Gastrocnemius medialis (tissue), 4 donors: Measurements from ENCODE around the gene DOCK11. TPM values are rescaled to one million over a fixed set of nuclear protein-coding genes. Genes with fewer than 3 reads are reported as not detected.
"Not testable (repeated sequence)": the region's sequence is repeated elsewhere in the genome, so short reads cannot be mapped to it uniquely, and the experiment has no call there.

ENCODE experiments used
- ATAC-seq, 2 donors: fragments of 150-250 bp; one replicate each; pipeline ENCODE4 v1.9.1; 2016
- DNase-seq, 2 donors: peaks; one replicate each; pipeline ENCODE4 v3.0.0-alpha.2; 2019
- H3K27ac ChIP-seq, 4 donors: fragments of 200-600 bp; sonication (generic); 1 replicate in 1 of 4; 2 replicates in 3 of 4; pipeline ENCODE4 v1.5.1; 2016 to 2018; ENCODE audit warnings: mild to moderate bottlenecking in 2 of 4, moderate library complexity in 1 of 4
- H3K27me3 ChIP-seq, 3 donors: fragments of 200-600 bp; sonication (generic) in 2 of 3; 1 replicate in 1 of 3; 2 replicates in 2 of 3; pipeline versions ENCODE4 v1.5.1 to v1.6.0; 2016 to 2019; ENCODE audit warnings: mild to moderate bottlenecking in 1 of 3, moderate library complexity in 1 of 3
- H3K36me3 ChIP-seq, 2 donors: fragments of 200-600 bp; sonication (generic) in 1 of 2; one replicate each; pipeline ENCODE4 v1.5.1; 2017 to 2018
- H3K4me1 ChIP-seq, 2 donors: fragments of 200-600 bp; sonication (generic) in 1 of 2; one replicate each; pipeline ENCODE4 v1.5.1; 2016 to 2017; ENCODE audit warnings: mild to moderate bottlenecking in 2 of 2
- H3K4me3 ChIP-seq, 4 donors: fragments of 200-600 bp; sonication (generic) in 3 of 4; 1 replicate in 1 of 4; 2 replicates in 3 of 4; pipeline ENCODE4 v1.5.1; 2016 to 2019; ENCODE audit warnings: mild to moderate bottlenecking in 2 of 4
- H3K9me3 ChIP-seq, 3 donors: fragments of 200-600 bp; sonication (generic) in 2 of 3; 1 replicate in 1 of 3; 2 replicates in 2 of 3; pipeline ENCODE4 v1.5.1; 2016 to 2019
- CTCF ChIP-seq, 5 experiments: fragments of 450-650 bp in 3 of 5; fragments of 200-600 bp in 2 of 5; sonication (generic) in 2 of 5; IDR thresholded peaks in 4 of 5; conservative IDR thresholded peaks in 1 of 5; 1 replicate in 4 of 5; 2 replicates in 1 of 5; pipeline ENCODE4 v1.5.1; 2016 to 2019; ENCODE audit warnings: antibody characterized with exemption in 5 of 5, mild to moderate bottlenecking in 3 of 5, moderate library complexity in 3 of 5
- POLR2A ChIP-seq, 2 donors: fragments of 450-650 bp; IDR thresholded peaks; one replicate each; pipeline ENCODE4 v1.6.1; 2017; ENCODE audit warnings: antibody characterized with exemption in 2 of 2, mild to moderate bottlenecking in 2 of 2, moderate library complexity in 2 of 2
- in situ Hi-C, 4 donors: fragments of 200-750 bp; cut with MboI; loops; one replicate each; pipeline versions ENCODE4 v1.15.0 to v1.8.0; 2017; ENCODE audit warnings: low sequenced_read_pairs in 4 of 4
- intact Hi-C: fragments of 100-400 bp; cut with DNase I; formaldehyde crosslinking; loops from one replicate; pipeline ENCODE4 v1.15.1; 2023; ENCODE audit warnings: low total_unique reads
- total RNA-seq, 4 donors: library from RNA; depleted of rRNA; stranded (reverse); fragments of >200 nt; gene quantifications; one replicate each; pipeline versions ENCODE4 v1.1.0 to v1.2.3, GENCODE V29; 2016

DOCK11 gene
- total RNA-seq, 4 donors from 2014 or later, result 2.3 to 5.7 (median 3.2) TPM

GRCh38 chrX:118583781-118584180, 88.2 kb downstream of the DOCK11 start:
- no peak for ATAC-seq
- intact Hi-C loops, result no loop called here

GRCh38 chrX:118585296-118585695, 89.7 kb downstream of the DOCK11 start:
- intact Hi-C loops (no loop called here), in situ Hi-C loops (loop anchor here in 1 of 4 donors (25.0 kb wide), 1 partner anchor 123 kb away; no protein-coding TSS in a partner anchor)
- Histone ChIP-seq H3K9me3 (no peaks in the 10 kb centered on the region), H3K27me3 (no peaks in the 10 kb centered on the region), H3K36me3 (no peaks in the 10 kb centered on the region), H3K27ac (no peak overlapping the region), H3K4me3 (no peak overlapping the region), H3K4me1 (no peaks in the 10 kb centered on the region)
- TF ChIP-seq CTCF (IDR thresholded peaks at IDR 0.05 in 4 of 5, conservative IDR thresholded peaks at IDR 0.05 in 1 of 5) (no peak), POLR2A (IDR thresholded peaks at IDR 0.05) (no peak)
- DNase-seq (no peak), ATAC-seq (no peak)

More at GRCh38 chrX:118583781-118584180, 88.2 kb downstream of the DOCK11 start:
- DNase-seq, result no peak
- Histone ChIP-seq H3K9me3 (no peaks in the 10 kb centered on the region), H3K27me3 (no peaks in the 10 kb centered on the region), H3K4me3 (no peak overlapping the region), H3K36me3 (no peaks in the 10 kb centered on the region), H3K4me1 (no peaks in the 10 kb centered on the region), H3K27ac (no peak overlapping the region)
- TF ChIP-seq CTCF (IDR thresholded peaks at IDR 0.05 in 4 of 5, conservative IDR thresholded peaks at IDR 0.05 in 1 of 5) (no peak), POLR2A (IDR thresholded peaks at IDR 0.05) (no peak)
- in situ Hi-C loops, result loop anchor here in 1 of 4 donors (25.0 kb wide), 1 partner anchor 121 kb away; no protein-coding TSS in a partner anchor

- intact Hi-C loops, H3K27me3 ChIP-seq, H3K36me3 ChIP-seq, H3K4me1 ChIP-seq, ATAC-seq, H3K4me3 ChIP-seq, DNase-seq, H3K9me3 ChIP-seq, H3K27ac ChIP-seq: not testable (repeated sequence)
- in situ Hi-C loops, result loop anchor here in 1 of 4 donors (25.0 kb wide), 1 partner anchor 124 kb away; no protein-coding TSS in a partner anchor
Observed at GRCh38 chrX:118586206-118586605, 90.6 kb downstream of the DOCK11 start.

- no peaks in the 10 kb centered on the region for H3K27me3 ChIP-seq
- no peaks in the 10 kb centered on the region for H3K9me3 ChIP-seq
- DNase-seq, result no peak
- no peak overlapping the region for H3K4me3 ChIP-seq
- no peak for ATAC-seq
- in situ Hi-C loops, result loop anchor here in 1 of 4 donors (25.0 kb wide), 1 partner anchor 126 kb away; no protein-coding TSS in a partner anchor
- intact Hi-C loops, result no loop called here
- no peaks in the 10 kb centered on the region for H3K36me3 ChIP-seq
- TF ChIP-seq CTCF (IDR thresholded peaks at IDR 0.05 in 4 of 5, conservative IDR thresholded peaks at IDR 0.05 in 1 of 5) (no peak), POLR2A (IDR thresholded peaks at IDR 0.05) (no peak)
- H3K27ac ChIP-seq, result no peak overlapping the region
- H3K4me1 ChIP-seq, result no peaks in the 10 kb centered on the region
Observed at GRCh38 chrX:118588715-118589114, 93.1 kb downstream of the DOCK11 start.

GRCh38 chrX:118589227-118589626, 93.6 kb downstream of the DOCK11 start:
- no peaks in the 10 kb centered on the region for H3K4me1 ChIP-seq
- no peak for ATAC-seq
- no peaks in the 10 kb centered on the region for H3K9me3 ChIP-seq
- no peak for TF ChIP-seq POLR2A (IDR thresholded peaks at IDR 0.05)
- no peak overlapping the region for H3K27ac ChIP-seq
- H3K4me3 ChIP-seq, result no peak overlapping the region
- H3K27me3 ChIP-seq, result no peaks in the 10 kb centered on the region
- no peak for DNase-seq
- no peaks in the 10 kb centered on the region for H3K36me3 ChIP-seq
- in situ Hi-C loops, result loop anchor here in 1 of 4 donors (25.0 kb wide), 1 partner anchor 127 kb away; no protein-coding TSS in a partner anchor
- intact Hi-C loops, result no loop called here

GRCh38 chrX:118593407-118593806, 97.8 kb downstream of the DOCK11 start:
- Histone ChIP-seq H3K9me3 (no peaks in the 10 kb centered on the region), H3K36me3 (no peaks in the 10 kb centered on the region), H3K27me3 (no peaks in the 10 kb centered on the region), H3K27ac (no peak overlapping the region), H3K4me1 (no peaks in the 10 kb centered on the region), H3K4me3 (no peak overlapping the region)
- no peak for TF ChIP-seq CTCF (IDR thresholded peaks at IDR 0.05 in 4 of 5, conservative IDR thresholded peaks at IDR 0.05 in 1 of 5)
- TF ChIP-seq POLR2A (IDR thresholded peaks at IDR 0.05), result no peak
- ATAC-seq (no peak), DNase-seq (no peak)
- in situ Hi-C loops, result loop anchor here in 2 of 4 donors (10.0 to 25.0 kb wide), 2 partner anchors 129 to 131 kb away; no protein-coding TSS in a partner anchor
- intact Hi-C loops, result no loop called here
